HEK293T (cell line): ENCODE measurements around the gene TRANK1.

Experiments
- ARNT ChIP-seq: fragments of 450-650 bp; IDR thresholded peaks from 2 replicates; pipeline ENCODE4 v1.6.1; 2017; ENCODE audit warnings: mild to moderate bottlenecking
- BHLHE40 ChIP-seq: fragments of 450-650 bp; IDR thresholded peaks from 2 replicates; pipeline ENCODE4 v1.6.1; 2016; ENCODE audit warnings: mild to moderate bottlenecking, moderate library complexity, borderline replicate concordance
- ELF4 ChIP-seq: fragments of 450-650 bp; IDR thresholded peaks from 2 replicates; pipeline ENCODE4 v1.6.1; 2017; ENCODE audit warnings: antibody characterized with exemption
- FOXA1 ChIP-seq: fragments of 450-650 bp; IDR thresholded peaks from 2 replicates; pipeline ENCODE4 v1.6.1; 2016; ENCODE audit warnings: mild to moderate bottlenecking
- FOXK2 ChIP-seq: fragments of 450-650 bp; IDR thresholded peaks from 2 replicates; pipeline ENCODE4 v1.6.1; 2016; ENCODE audit warnings: mild to moderate bottlenecking
- FOXM1 ChIP-seq: fragments of 450-650 bp; IDR thresholded peaks from 2 replicates; pipeline ENCODE4 v1.6.1; 2017; ENCODE audit warnings: mild to moderate bottlenecking, borderline replicate concordance
- LEF1 ChIP-seq: fragments of 450-650 bp; IDR thresholded peaks from 2 replicates; pipeline ENCODE4 v1.6.1; 2017; ENCODE audit warnings: mild to moderate bottlenecking, borderline replicate concordance
- NFRKB ChIP-seq: fragments of 450-650 bp; IDR thresholded peaks from 2 replicates; pipeline ENCODE4 v1.6.1; 2016; ENCODE audit warnings: mild to moderate bottlenecking, moderate library complexity
- SUZ12 ChIP-seq: fragments of 450-650 bp; IDR thresholded peaks from 2 replicates; pipeline ENCODE4 v1.6.1; 2016; ENCODE audit warnings: mild to moderate bottlenecking
- TARDBP ChIP-seq: fragments of 450-650 bp; IDR thresholded peaks from 2 replicates; pipeline ENCODE4 v1.6.1; 2016
- TF ChIP-seq, protein P1 (sequence below): fragments of 450-650 bp; IDR thresholded peaks from 2 replicates; pipeline ENCODE4 v1.6.1; 2016

DNA sequence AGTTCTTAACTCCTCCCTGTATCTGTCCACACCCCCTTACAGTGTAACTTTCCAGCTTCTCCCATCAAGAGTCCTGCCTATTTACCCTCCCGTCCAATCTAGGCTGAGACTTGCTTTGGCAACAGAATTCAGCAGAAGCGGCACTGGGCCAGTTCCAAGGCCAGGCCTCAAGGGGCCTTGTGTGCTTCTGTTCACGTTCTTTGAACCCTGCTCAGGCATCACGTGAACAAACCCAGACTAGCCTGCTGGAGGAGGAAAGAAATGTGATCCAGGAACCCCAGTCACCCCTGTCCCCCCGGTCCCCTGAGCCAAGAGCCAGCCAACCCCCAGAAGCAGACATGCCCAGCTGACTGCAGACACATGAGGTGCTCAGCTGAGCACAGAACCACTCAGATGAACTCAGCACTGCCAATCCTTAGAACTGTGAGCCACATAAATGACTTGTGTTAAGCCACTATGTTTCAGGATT lies 104.4 kb downstream of the TRANK1 start:
- TF ChIP-seq FOXM1 (no peak), BHLHE40 (no peak), NFRKB (no peak), SUZ12 (no peak), FOXA1 (no peak), TARDBP (no peak), ELF4 (no peak), ARNT (no peak), FOXK2 (no peak), LEF1 (no peak)
- TF ChIP-seq, protein P1, sequence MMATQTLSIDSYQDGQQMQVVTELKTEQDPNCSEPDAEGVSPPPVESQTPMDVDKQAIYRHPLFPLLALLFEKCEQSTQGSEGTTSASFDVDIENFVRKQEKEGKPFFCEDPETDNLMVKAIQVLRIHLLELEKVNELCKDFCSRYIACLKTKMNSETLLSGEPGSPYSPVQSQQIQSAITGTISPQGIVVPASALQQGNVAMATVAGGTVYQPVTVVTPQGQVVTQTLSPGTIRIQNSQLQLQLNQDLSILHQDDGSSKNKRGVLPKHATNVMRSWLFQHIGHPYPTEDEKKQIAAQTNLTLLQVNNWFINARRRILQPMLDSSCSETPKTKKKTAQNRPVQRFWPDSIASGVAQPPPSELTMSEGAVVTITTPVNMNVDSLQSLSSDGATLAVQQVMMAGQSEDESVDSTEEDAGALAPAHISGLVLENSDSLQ = no peak
